Measurements from ENCODE around the gene PPP1R18.

PPP1R18 gene

DNA sequence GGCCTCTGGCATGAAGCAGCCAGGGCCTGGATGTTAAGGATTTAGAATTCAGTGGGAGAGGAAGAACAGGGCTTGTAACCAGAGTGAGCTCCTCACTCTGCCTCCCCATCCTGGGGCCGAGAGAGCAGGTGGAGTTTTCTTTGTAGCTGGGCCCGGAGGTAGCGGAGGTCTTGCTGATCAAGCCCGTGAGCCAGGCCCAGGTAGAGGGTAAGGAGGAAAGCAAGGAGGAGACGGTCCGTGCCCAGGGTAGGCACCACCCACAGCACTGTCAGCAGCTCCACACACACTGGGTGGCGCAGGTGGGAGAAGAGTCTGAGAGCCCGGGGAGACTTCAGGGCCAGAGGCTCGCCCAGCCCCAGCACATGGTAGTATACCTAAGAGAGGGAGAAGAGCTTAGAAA, 2.1 kb upstream of the PPP1R18 start:
- Histone ChIP-seq H3K4me3 (ENCODE audit: low read depth in 1 of 5, low read length in 5 of 5) (peak overlapping the region in 3 of 5 donors; percentile 75 to 94 (median 85)), H3K27me3 (ENCODE audit: control insufficient read depth in 5 of 5, insufficient read depth in 4 of 5, low read length in 5 of 5) (peaks cover 0 to 4% (median 0%) of the 10 kb centered on the region in 5 donors), H3K9ac (ENCODE audit: low read length in 5 of 5) (peak overlapping the region in 2 of 5 donors; percentile 94 to 96), H3K27ac (ENCODE audit: low read depth, low read length) (peak overlapping the region; percentile 100), H3K36me3 (ENCODE audit: control insufficient read depth in 5 of 5, insufficient read depth in 5 of 5, low read length in 5 of 5) (no peaks in the 10 kb centered on the region), H3K9me3 (ENCODE audit: control insufficient read depth in 5 of 5, low read length in 5 of 5) (no peaks in the 10 kb centered on the region), H3K4me1 (ENCODE audit: control insufficient read depth in 5 of 5, insufficient read depth in 5 of 5, low read length in 5 of 5) (peaks cover 12 to 69% (median 63%) of the 10 kb centered on the region in 5 donors)

DNA sequence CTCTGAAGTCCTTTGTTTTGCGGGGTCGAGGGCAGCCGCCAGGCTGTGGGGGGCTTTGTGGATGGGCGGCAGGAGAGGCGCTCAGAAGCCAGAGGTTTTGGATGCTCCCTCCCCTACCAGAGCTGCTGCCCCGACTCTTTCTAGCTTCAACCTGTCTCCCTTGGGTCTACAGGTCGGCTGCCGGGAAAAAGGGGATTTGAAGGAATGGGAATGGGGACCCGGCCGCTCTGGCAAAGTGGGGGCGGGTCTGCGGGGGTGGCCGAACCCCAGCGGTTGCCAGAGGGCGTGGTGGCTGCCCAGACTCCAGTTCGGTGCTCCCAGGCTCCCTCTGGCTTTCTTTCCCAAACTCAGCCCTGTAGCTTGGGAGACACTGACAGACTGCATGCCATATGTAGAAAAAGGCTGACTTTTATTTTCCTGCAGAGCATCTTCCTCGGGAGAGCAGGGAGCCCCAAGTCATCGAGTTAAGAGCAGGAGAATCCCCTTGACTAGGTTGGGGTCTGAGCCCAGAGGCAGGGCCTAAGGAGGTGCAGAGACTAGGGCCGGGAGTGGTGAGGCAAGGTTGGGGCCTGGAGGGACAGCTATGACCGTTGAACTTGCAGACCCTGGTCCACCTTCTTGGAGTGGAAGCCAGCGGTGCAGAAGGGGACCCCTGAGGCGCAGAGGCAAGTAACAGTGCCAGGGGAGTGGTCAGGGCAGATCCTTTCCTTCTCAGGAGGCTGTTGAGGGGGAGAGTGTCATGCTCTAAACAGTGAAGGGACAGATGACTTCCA, 1.4 kb upstream of the PPP1R18 start:
- peaks cover 0 to 9% (median 0%) of the 10 kb centered on the region in 5 donors for H3K27me3 ChIP-seq (ENCODE audit: control insufficient read depth in 5 of 5, insufficient read depth in 4 of 5, low read length in 5 of 5)
- H3K9me3 ChIP-seq (ENCODE audit: control insufficient read depth in 5 of 5, low read length in 5 of 5) = no peaks in the 10 kb centered on the region
- peak overlapping the region; percentile 71 to 94 (median 77) for H3K4me3 ChIP-seq (ENCODE audit: low read depth in 1 of 5, low read length in 5 of 5)
- peak overlapping the region; percentile 73 to 97 (median 94) for H3K9ac ChIP-seq (ENCODE audit: low read length in 5 of 5)
- H3K36me3 ChIP-seq (ENCODE audit: control insufficient read depth in 5 of 5, insufficient read depth in 5 of 5, low read length in 5 of 5) = peaks cover 0 to 3% (median 0%) of the 10 kb centered on the region in 5 donors
- peak overlapping the region; percentile 100 for H3K27ac ChIP-seq (ENCODE audit: low read depth, low read length)
- H3K4me1 ChIP-seq (ENCODE audit: control insufficient read depth in 5 of 5, insufficient read depth in 5 of 5, low read length in 5 of 5) = peaks cover 18 to 76% (median 70%) of the 10 kb centered on the region in 5 donors

DNA sequence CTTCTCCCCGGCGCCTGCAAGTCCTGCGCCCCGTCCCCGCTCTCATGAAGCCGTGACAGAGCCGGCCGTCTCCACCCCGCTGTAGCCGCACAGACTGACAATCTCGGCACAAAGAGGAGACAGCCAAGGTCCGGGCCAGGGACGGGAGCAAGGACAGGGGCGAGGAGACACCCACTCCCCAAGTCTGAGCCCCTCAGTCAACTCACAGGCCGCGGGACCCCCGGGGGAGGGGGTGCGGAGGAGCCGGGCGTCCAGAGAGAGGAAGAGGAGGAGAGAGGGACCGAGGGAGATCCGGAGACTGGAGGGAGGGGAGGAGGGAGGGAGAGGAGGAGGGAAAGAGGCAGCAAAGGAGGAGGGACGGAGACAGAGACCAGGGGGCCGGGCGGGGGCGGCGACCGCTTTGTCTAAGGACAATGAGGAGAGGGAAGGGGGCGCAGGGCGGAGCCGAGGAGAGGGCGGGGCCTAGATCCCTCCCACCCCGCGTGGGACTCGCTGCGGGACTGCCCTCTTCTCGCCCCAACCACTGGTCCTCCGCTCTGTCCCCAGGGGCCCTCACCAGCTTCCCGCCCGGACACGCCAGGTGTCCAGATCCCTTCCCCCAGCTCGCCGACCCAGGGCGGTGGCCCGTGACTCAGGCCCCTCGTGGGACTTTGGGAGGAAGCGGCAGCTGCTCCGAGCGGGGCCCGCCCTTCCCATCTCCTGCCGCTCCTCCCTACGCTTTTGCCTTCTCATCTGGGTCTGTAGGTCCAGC, 638 bp upstream of the PPP1R18 start:
- no peaks in the 10 kb centered on the region for H3K9me3 ChIP-seq (ENCODE audit: control insufficient read depth in 5 of 5, low read length in 5 of 5)
- peaks cover 23 to 84% (median 78%) of the 10 kb centered on the region in 5 donors for H3K4me1 ChIP-seq (ENCODE audit: control insufficient read depth in 5 of 5, insufficient read depth in 5 of 5, low read length in 5 of 5)
- H3K4me3 ChIP-seq (ENCODE audit: low read depth in 1 of 5, low read length in 5 of 5) = peak overlapping the region; percentile 42 to 94 (median 77)

DNA sequence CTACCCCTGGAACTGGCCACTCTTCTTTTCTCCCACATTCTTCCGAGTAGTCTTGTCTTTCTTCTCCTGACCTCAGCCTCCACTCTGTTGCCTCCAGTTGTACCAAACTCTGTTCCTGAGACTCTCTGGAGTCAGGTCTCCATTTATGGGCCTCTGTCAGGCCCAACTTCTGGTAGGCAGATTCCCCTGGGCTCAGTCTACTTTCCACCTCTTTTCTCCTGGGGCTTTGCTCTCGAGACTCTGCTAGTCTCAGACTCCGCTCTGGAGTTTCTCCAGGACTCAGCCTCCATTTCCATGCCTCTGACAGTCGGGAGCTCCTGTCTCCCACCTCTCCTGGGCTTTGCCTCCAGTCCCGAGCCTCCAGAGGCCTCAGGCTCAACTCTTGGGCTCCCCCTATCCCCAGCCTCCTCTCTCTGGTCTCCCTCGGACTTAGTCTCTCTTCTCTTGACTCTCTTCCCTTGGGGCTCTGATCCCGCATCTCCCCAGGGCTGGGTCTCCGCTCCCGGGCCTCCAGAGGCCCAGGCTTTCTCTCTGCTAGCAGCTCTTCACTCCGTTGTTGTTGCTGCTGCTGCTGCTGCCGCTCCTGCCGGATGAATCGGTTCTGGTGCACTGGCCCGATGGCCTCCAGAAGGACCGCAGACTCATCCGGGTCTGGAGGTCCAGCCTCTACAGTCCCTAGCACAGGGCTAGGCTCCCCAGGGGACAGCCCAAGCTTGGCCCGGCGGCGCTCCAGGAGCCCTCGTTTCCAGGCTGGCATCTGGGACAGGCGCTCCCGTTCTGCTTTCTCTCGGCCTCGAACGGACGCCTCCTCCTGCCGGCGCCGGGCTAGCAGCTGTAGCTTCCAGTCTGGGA, 1.1 kb downstream of the PPP1R18 start:
- Histone ChIP-seq H3K36me3 (ENCODE audit: control insufficient read depth in 5 of 5, insufficient read depth in 5 of 5, low read length in 5 of 5) (peaks cover 0 to 10% (median 4%) of the 10 kb centered on the region in 5 donors), H3K27me3 (ENCODE audit: control insufficient read depth in 5 of 5, insufficient read depth in 4 of 5, low read length in 5 of 5) (peaks cover 0 to 9% (median 0%) of the 10 kb centered on the region in 5 donors), H3K9me3 (ENCODE audit: control insufficient read depth in 5 of 5, low read length in 5 of 5) (no peaks in the 10 kb centered on the region), H3K9ac (ENCODE audit: low read length in 5 of 5) (peak overlapping the region; percentile 80 to 99 (median 90)), H3K27ac (ENCODE audit: low read depth, low read length) (peak overlapping the region; percentile 100), H3K4me3 (ENCODE audit: low read depth in 1 of 5, low read length in 5 of 5) (peak overlapping the region; percentile 75 to 97 (median 85)), H3K4me1 (ENCODE audit: control insufficient read depth in 5 of 5, insufficient read depth in 5 of 5, low read length in 5 of 5) (peaks cover 24 to 88% (median 86%) of the 10 kb centered on the region in 5 donors)

More for the DNA sequence above, 638 bp upstream of the PPP1R18 start:
- Histone ChIP-seq H3K27me3 (ENCODE audit: control insufficient read depth in 5 of 5, insufficient read depth in 4 of 5, low read length in 5 of 5) (peaks cover 0 to 9% (median 0%) of the 10 kb centered on the region in 5 donors), H3K27ac (ENCODE audit: low read depth, low read length) (peak overlapping the region; percentile 100), H3K36me3 (ENCODE audit: control insufficient read depth in 5 of 5, insufficient read depth in 5 of 5, low read length in 5 of 5) (peaks cover 0 to 3% (median 0%) of the 10 kb centered on the region in 5 donors), H3K9ac (ENCODE audit: low read length in 5 of 5) (peak overlapping the region; percentile 73 to 97 (median 94))

DNA sequence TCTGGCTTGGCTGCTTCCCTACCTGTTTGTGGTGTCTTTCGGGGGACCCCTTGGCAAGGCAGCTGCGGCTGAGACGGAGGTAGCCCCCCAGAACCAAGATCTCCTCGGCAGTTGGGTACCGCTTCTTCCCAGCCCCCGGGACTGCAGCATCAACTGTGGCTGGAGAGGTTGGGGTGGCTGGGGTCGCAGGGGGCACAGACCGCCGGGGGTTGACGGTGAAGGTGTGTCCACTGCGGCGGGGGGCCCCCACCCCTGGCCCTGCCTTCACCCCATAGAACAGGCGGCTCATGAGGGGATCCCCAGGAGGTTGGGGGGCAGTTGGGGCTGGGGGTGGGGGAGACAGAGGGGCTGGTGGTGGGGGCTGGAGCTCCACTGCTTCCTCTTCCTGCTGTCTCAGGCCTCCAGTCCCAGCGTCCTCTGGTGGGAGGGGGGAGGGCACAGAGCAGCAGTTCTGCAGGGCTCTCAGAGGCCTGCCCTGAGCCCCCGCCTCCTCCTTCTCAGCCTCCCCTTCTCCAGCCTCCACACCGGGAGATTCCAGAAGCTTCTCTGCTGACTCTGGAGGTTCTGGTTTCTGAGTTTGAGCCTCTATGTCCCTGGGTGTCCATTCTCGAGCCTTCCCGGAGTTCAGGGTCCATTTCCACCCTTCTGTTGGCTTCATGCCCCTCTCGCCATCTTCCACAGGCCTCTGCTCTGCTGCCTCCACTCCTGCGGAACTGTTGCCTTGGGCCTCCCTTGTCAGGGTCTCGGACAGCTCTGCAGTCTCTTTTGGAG, 1.9 kb downstream of the PPP1R18 start:
- Histone ChIP-seq H3K4me3 (ENCODE audit: low read depth in 1 of 5, low read length in 5 of 5) (peak overlapping the region; percentile 75 to 94 (median 85)), H3K9me3 (ENCODE audit: control insufficient read depth in 5 of 5, low read length in 5 of 5) (no peaks in the 10 kb centered on the region), H3K36me3 (ENCODE audit: control insufficient read depth in 5 of 5, insufficient read depth in 5 of 5, low read length in 5 of 5) (peaks cover 0 to 15% (median 9%) of the 10 kb centered on the region in 5 donors), H3K27me3 (ENCODE audit: control insufficient read depth in 5 of 5, insufficient read depth in 4 of 5, low read length in 5 of 5) (peaks cover 0 to 9% (median 0%) of the 10 kb centered on the region in 5 donors), H3K9ac (ENCODE audit: low read length in 5 of 5) (peak overlapping the region; percentile 88 to 99 (median 91)), H3K4me1 (ENCODE audit: control insufficient read depth in 5 of 5, insufficient read depth in 5 of 5, low read length in 5 of 5) (peaks cover 24 to 88% (median 86%) of the 10 kb centered on the region in 5 donors), H3K27ac (ENCODE audit: low read depth, low read length) (peak overlapping the region; percentile 100)

DNA sequence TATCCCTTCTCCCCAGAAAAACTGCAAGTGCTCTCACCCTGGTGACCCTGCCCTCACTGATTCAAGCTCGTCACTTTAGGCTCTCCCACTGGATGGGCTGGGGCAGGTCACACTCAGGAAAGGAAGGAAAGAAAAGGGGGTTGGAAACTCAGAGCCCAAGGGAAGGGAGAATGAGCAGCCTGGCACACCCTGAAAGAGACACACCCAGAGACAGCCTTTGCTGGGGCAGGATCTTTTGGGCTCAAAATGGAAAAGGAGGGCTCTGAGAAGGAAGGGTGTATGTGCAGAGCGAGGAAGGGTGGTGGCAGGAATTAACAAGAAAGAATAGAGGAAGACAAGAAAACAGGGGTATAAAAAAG, 2.5 kb downstream of the PPP1R18 start:
- Histone ChIP-seq H3K36me3 (ENCODE audit: control insufficient read depth in 5 of 5, insufficient read depth in 5 of 5, low read length in 5 of 5) (peaks cover 0 to 16% (median 9%) of the 10 kb centered on the region in 5 donors), H3K27me3 (ENCODE audit: control insufficient read depth in 5 of 5, insufficient read depth in 4 of 5, low read length in 5 of 5) (peaks cover 0 to 9% (median 0%) of the 10 kb centered on the region in 5 donors), H3K4me3 (ENCODE audit: low read depth in 1 of 5, low read length in 5 of 5) (peak overlapping the region; percentile 75 to 94 (median 85)), H3K27ac (ENCODE audit: low read depth, low read length) (peak overlapping the region; percentile 100), H3K9me3 (ENCODE audit: control insufficient read depth in 5 of 5, low read length in 5 of 5) (no peaks in the 10 kb centered on the region), H3K9ac (ENCODE audit: low read length in 5 of 5) (peak overlapping the region; percentile 78 to 93 (median 88)), H3K4me1 (ENCODE audit: control insufficient read depth in 5 of 5, insufficient read depth in 5 of 5, low read length in 5 of 5) (peaks cover 24 to 87% (median 86%) of the 10 kb centered on the region in 5 donors)

DNA sequence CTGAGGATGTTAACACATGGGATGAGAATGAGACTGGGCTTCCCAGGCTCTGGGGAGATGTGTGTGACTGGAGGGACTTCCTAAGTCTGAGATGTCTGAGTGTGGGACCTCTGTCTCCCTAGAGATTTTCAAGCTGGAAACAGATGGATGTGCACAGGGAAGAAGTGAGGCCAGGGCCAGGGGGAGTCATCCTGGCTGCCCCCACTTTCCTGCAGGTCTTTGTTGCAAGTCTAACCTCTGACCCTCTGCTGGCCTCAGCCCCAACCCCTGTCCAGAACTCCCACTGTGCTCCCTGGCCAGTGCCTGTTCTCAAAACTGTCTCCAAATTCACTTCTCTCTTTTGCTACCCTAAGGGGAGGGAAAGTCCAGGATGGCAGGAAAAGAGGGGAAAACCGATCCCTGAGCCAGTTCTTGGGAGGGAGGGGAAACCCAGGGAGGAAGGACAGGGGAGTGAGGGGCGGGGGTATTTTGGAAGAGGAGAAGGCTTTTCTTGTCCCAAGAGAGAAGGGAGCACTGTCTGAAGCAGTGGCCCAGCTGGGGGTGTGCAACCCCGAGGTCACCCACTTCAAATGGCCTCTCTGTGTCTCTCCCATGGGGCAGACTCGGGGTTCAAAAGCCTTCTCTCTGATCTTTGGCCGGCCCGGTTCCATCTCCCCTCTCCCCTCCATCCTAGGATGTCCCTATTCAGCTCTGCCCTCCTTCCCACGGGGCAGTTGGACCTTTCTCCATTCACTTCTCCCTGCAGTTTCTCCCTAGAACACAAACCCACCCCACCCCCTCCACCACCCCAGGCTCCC, 3.1 kb downstream of the PPP1R18 start:
- peaks cover 24 to 85% (median 81%) of the 10 kb centered on the region in 5 donors for H3K4me1 ChIP-seq (ENCODE audit: control insufficient read depth in 5 of 5, insufficient read depth in 5 of 5, low read length in 5 of 5)
- no peaks in the 10 kb centered on the region for H3K9me3 ChIP-seq (ENCODE audit: control insufficient read depth in 5 of 5, low read length in 5 of 5)
- H3K9ac ChIP-seq (ENCODE audit: low read length in 5 of 5) = peak overlapping the region; percentile 78 to 93 (median 88)
- H3K4me3 ChIP-seq (ENCODE audit: low read depth in 1 of 5, low read length in 5 of 5) = peak overlapping the region; percentile 75 to 94 (median 85)
- H3K27me3 ChIP-seq (ENCODE audit: control insufficient read depth in 5 of 5, insufficient read depth in 4 of 5, low read length in 5 of 5) = peaks cover 0 to 9% (median 0%) of the 10 kb centered on the region in 5 donors
- H3K27ac ChIP-seq (ENCODE audit: low read depth, low read length) = peak overlapping the region; percentile 100
- H3K36me3 ChIP-seq (ENCODE audit: control insufficient read depth in 5 of 5, insufficient read depth in 5 of 5, low read length in 5 of 5) = peaks cover 0 to 21% (median 14%) of the 10 kb centered on the region in 5 donors
